ENCODE measurements around the gene FCHSD2.
"Not testable (repeated sequence)": the region's sequence is repeated elsewhere in the genome, so short reads cannot be mapped to it uniquely, and the experiment has no call there.

Gene FCHSD2

DNA sequence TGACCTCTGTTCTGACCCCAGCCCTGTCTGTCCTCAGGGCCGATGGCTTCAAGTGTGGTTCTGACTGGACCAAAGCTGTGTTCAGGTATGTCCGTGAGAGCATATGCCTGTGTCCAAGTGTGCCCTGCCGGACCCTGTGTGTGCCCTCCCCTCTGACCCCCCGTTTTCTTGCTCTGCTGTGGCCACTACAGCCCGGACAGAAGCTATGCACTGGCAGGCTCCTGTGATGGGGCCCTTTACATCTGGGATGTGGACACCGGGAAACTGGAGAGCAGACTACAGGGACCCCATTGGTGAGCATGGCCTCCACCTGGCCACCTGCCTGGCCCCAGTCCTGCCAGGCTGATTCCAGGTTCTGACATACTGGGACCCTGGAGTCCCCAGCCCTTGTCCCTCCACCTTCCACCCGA, 313.4 kb downstream of the FCHSD2 start:
- TF ChIP-seq, protein P1, sequence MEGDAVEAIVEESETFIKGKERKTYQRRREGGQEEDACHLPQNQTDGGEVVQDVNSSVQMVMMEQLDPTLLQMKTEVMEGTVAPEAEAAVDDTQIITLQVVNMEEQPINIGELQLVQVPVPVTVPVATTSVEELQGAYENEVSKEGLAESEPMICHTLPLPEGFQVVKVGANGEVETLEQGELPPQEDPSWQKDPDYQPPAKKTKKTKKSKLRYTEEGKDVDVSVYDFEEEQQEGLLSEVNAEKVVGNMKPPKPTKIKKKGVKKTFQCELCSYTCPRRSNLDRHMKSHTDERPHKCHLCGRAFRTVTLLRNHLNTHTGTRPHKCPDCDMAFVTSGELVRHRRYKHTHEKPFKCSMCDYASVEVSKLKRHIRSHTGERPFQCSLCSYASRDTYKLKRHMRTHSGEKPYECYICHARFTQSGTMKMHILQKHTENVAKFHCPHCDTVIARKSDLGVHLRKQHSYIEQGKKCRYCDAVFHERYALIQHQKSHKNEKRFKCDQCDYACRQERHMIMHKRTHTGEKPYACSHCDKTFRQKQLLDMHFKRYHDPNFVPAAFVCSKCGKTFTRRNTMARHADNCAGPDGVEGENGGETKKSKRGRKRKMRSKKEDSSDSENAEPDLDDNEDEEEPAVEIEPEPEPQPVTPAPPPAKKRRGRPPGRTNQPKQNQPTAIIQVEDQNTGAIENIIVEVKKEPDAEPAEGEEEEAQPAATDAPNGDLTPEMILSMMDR (IDR thresholded peaks at IDR 0.05; ENCODE audit: low read depth, low read length) = no peak
- TF ChIP-seq, protein P2, sequence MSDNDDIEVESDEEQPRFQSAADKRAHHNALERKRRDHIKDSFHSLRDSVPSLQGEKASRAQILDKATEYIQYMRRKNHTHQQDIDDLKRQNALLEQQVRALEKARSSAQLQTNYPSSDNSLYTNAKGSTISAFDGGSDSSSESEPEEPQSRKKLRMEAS (IDR thresholded peaks at IDR 0.05; ENCODE audit: low read depth, low read length) = no peak
- TF ChIP-seq POLR2A (IDR thresholded peaks at IDR 0.05; ENCODE audit: extremely low read depth, insufficient read length) = no peak
- TF ChIP-seq MYC (IDR thresholded peaks at IDR 0.05; ENCODE audit: low read depth, low read length) = no peak

DNA sequence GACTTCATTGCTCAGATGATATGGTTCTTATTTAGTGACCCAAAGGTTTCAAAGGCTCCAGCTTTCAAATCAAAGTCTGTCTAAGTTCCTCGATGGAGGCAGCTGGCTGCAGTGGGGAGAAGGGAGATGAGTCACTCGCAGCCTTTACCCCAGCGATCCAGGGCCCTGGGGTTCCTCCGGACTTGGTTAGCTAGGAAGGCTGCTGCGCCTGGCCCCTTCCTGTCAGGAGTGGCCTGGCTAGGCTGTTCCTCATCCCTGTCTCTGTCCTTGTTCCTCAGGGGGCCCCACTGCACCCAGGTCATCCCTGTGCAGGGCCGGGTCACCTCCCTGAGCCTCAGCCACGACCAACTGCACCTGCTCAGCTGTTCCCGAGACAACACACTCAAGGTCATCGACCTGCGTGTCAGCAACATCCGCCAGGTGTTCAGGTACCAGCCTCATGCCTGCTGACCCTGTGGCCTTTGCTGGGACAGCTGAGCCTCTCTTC, 314.0 kb downstream of the FCHSD2 start:
- DNase-seq (ENCODE audit: low read depth) = peak; percentile 39
- no peak for TF ChIP-seq POLR2A (IDR thresholded peaks at IDR 0.05; ENCODE audit: extremely low read depth, insufficient read length)
- TF ChIP-seq, protein P2 (IDR thresholded peaks at IDR 0.05; ENCODE audit: low read depth, low read length) = no peak
- TF ChIP-seq, protein P1 (IDR thresholded peaks at IDR 0.05; ENCODE audit: low read depth, low read length) = no peak
- TF ChIP-seq MYC (IDR thresholded peaks at IDR 0.05; ENCODE audit: low read depth, low read length) = no peak
- no peak overlapping the region for H3K4me3 ChIP-seq (ENCODE audit: low read depth, low read length)

More for the DNA sequence above, 313.4 kb downstream of the FCHSD2 start:
- DNase-seq (ENCODE audit: low read depth) = no peak
- H3K4me3 ChIP-seq (ENCODE audit: low read depth, low read length) = no peak overlapping the region

DNA sequence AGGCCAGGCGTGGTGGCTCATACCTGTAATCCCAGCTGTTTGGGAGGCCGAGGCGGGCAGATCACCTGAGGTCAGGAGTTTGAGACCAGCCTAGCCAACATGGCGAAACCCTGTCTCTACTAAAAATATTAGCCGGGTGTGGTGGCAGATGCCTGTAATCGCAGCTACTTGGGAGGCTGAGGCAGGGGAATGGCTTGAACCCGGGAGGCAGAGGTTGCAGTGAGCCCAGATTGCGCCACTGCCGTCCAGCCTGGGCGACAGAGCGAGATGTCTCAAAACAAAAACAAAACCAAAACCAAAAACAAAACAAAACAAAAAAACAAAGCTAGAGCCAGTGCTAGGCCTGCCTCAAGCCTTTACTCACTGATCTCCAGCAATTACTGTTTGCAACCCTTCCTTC, 314.5 kb downstream of the FCHSD2 start:
- not testable (repeated sequence) for H3K4me3 ChIP-seq (ENCODE audit: low read depth, low read length); DNase-seq (ENCODE audit: low read depth)

DNA sequence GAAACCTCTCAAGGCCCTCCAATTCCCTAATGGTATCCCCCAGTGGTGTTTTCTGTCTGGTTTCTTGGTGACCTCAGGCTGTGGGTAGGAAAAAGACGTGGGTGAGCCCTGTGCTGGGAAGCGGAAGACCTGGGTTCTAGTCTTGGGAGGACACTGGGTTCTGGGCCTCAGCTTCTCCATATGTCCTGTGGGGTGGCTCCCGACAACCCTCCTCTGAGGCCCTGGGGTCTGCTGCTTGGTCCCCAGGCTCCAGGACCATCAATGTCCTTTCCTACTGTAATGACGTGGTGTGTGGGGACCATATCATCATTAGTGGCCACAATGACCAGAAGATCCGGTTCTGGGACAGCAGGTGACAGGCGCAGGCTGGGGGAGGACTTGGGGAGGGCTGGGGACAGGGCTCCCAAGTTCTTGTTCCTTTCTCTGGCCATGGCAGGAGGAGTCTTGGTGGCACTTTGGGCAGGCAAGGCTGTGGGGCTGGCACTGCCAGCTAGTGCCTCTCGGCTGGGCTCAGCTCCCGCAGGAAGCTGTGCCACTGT, 315.1 kb downstream of the FCHSD2 start:
- no peak for TF ChIP-seq MYC (IDR thresholded peaks at IDR 0.05; ENCODE audit: low read depth, low read length)
- TF ChIP-seq, protein P2 (IDR thresholded peaks at IDR 0.05; ENCODE audit: low read depth, low read length) = no peak
- TF ChIP-seq, protein P1 (IDR thresholded peaks at IDR 0.05; ENCODE audit: low read depth, low read length) = no peak
- TF ChIP-seq POLR2A (IDR thresholded peaks at IDR 0.05; ENCODE audit: extremely low read depth, insufficient read length) = no peak
- H3K4me3 ChIP-seq (ENCODE audit: low read depth, low read length) = no peak overlapping the region

DNA sequence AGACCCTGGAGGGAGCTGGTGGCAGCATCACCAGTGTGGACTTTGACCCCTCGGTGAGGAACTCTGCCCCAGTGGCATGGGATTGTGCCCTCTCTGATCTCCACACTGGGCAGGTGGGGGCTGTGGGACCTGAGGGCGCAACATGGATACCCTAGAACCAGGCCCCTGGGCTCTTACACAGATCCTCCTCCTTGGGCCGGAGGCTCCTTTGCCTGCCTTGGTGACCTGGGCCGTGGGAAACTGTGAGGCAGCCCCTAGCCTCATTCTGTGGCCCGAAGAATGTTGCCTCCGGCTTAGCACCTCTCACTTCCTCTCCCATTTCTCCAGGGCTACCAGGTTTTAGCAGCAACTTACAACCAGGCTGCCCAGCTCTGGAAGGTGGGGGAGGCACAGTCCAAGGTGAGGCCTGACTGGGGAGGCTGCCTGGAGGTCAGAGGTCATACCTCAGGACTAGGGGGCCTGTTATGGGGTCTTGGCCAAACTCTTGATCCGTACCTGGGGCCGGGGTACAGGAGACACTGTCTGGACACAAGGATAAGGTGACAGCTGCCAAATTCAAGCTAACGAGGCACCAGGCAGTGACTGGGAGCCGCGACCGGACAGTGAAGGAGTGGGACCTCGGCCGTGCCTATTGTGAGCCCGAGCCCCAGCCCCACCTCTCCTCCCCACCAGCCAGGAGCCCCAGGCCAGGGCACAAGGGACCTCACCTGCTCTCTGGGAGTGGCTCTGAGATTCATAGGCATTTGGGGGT, 315.8 kb downstream of the FCHSD2 start:
- H3K4me3 ChIP-seq (ENCODE audit: low read depth, low read length) = no peak overlapping the region
- no peak for TF ChIP-seq POLR2A (IDR thresholded peaks at IDR 0.05; ENCODE audit: extremely low read depth, insufficient read length)
- TF ChIP-seq, protein P1 (IDR thresholded peaks at IDR 0.05; ENCODE audit: low read depth, low read length) = no peak
- DNase-seq (ENCODE audit: low read depth) = no peak

More for the DNA sequence above, 315.1 kb downstream of the FCHSD2 start:
- no peak for DNase-seq (ENCODE audit: low read depth)

DNA sequence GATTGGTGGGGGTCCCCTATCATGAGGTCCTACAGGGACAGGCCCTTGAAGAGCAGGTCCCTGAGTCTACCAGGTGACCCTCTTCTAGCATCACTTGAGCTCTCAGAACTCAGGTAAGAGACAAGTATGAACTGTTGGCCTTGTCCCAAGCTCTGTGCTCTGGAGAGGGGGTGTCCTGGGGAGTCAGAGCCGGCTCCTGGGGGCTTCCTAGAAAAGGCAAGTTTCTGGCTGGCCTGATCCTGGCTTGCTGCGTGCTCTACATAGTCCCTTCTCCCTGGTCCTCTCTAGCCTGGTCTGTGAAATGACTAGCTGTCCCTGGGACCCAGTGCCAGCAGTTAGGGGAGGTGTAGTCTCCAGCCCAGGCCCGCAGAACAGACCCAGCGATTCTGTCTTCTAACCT, 316.5 kb downstream of the FCHSD2 start:
- no peak overlapping the region for H3K4me3 ChIP-seq (ENCODE audit: low read depth, low read length)
- no peak for DNase-seq (ENCODE audit: low read depth)
- TF ChIP-seq, protein P1 (IDR thresholded peaks at IDR 0.05; ENCODE audit: low read depth, low read length) = no peak
- TF ChIP-seq, protein P2 (IDR thresholded peaks at IDR 0.05; ENCODE audit: low read depth, low read length) = no peak
- TF ChIP-seq MYC (IDR thresholded peaks at IDR 0.05; ENCODE audit: low read depth, low read length) (no peak), POLR2A (IDR thresholded peaks at IDR 0.05; ENCODE audit: extremely low read depth, insufficient read length) (no peak)

Data from NB4 (cell line).